ENCODE results near the gene DNM3. TPM values are rescaled to one million over a fixed set of nuclear protein-coding genes. Genes with fewer than 3 reads are reported as not detected.

The DNM3 gene
- total RNA-seq, 1 experiment from 2014 or later = 0.71 TPM

- H3K4me1 ChIP-seq (ENCODE audit: insufficient read depth, low read length, poor library complexity, severe bottlenecking) = no peaks in the 10 kb centered on the region
- DNase-seq (ENCODE audit: low spot score) = no peak
- BruUV-seq (replicated peaks) = no TSS peak
- intact Hi-C loops (cut with micrococcal nuclease; ENCODE audit: unreplicated experiment) = no loop called here
- POLR2A ChIA-PET (ENCODE audit: low non-redundant PET) = interaction anchor here (0.6 kb wide), 1 partner anchor 169 kb away, joined by 3 read pairs; no protein-coding TSS in a partner anchor
- H3K36me3 ChIP-seq (ENCODE audit: insufficient read depth, low read length, poor library complexity, severe bottlenecking) = no peaks in the 10 kb centered on the region
- no peak overlapping the region for H3K4me3 ChIP-seq (ENCODE audit: low read depth, low read length, poor library complexity, severe bottlenecking)
- H3K27ac ChIP-seq (ENCODE audit: low read depth, low read length, poor library complexity, severe bottlenecking) = no peak overlapping the region
- H3K9me3 ChIP-seq (ENCODE audit: low read depth, low read length, poor library complexity, severe bottlenecking) = no peaks in the 10 kb centered on the region
- no peaks in the 10 kb centered on the region for H3K27me3 ChIP-seq (replicated peaks; ENCODE audit: insufficient read depth, low read depth, low read length, poor library complexity)
- CTCF ChIA-PET = no interaction called here
- TF ChIP-seq EZH2 (IDR thresholded peaks at IDR 0.05; ENCODE audit: borderline replicate concordance, low read depth, low read length, poor library complexity, severe bottlenecking) = no peak
- TF ChIP-seq, protein P1, sequence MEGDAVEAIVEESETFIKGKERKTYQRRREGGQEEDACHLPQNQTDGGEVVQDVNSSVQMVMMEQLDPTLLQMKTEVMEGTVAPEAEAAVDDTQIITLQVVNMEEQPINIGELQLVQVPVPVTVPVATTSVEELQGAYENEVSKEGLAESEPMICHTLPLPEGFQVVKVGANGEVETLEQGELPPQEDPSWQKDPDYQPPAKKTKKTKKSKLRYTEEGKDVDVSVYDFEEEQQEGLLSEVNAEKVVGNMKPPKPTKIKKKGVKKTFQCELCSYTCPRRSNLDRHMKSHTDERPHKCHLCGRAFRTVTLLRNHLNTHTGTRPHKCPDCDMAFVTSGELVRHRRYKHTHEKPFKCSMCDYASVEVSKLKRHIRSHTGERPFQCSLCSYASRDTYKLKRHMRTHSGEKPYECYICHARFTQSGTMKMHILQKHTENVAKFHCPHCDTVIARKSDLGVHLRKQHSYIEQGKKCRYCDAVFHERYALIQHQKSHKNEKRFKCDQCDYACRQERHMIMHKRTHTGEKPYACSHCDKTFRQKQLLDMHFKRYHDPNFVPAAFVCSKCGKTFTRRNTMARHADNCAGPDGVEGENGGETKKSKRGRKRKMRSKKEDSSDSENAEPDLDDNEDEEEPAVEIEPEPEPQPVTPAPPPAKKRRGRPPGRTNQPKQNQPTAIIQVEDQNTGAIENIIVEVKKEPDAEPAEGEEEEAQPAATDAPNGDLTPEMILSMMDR (conservative IDR thresholded peaks at IDR 0.05; ENCODE audit: low read depth, low read length) = no peak
Measured at GRCh38 chr1:172410027-172410426, 568.7 kb downstream of the DNM3 start.

GRCh38 chr1:172411791-172412338 is 570.6 kb downstream of the DNM3 start:
- ChIA-PET POLR2A (ENCODE audit: low non-redundant PET) (no interaction called here), CTCF (no interaction called here)
- no peaks in the 10 kb centered on the region for H3K27me3 ChIP-seq (replicated peaks; ENCODE audit: insufficient read depth, low read depth, low read length, poor library complexity)
- H3K4me3 ChIP-seq (ENCODE audit: low read depth, low read length, poor library complexity, severe bottlenecking) = no peak overlapping the region
- DNase-seq (ENCODE audit: low spot score) = no peak
- H3K4me1 ChIP-seq (ENCODE audit: insufficient read depth, low read length, poor library complexity, severe bottlenecking) = no peaks in the 10 kb centered on the region
- H3K27ac ChIP-seq (ENCODE audit: low read depth, low read length, poor library complexity, severe bottlenecking) = no peak overlapping the region
- H3K9me3 ChIP-seq (ENCODE audit: low read depth, low read length, poor library complexity, severe bottlenecking) = no peaks in the 10 kb centered on the region
- BruUV-seq (replicated peaks) = no TSS peak
- no peaks in the 10 kb centered on the region for H3K36me3 ChIP-seq (ENCODE audit: insufficient read depth, low read length, poor library complexity, severe bottlenecking)
- TF ChIP-seq, protein P1 (conservative IDR thresholded peaks at IDR 0.05; ENCODE audit: low read depth, low read length) = no peak
- TF ChIP-seq EZH2 (IDR thresholded peaks at IDR 0.05; ENCODE audit: borderline replicate concordance, low read depth, low read length, poor library complexity, severe bottlenecking) = no peak
- intact Hi-C loops (cut with micrococcal nuclease; ENCODE audit: unreplicated experiment) = no loop called here

DNA sequence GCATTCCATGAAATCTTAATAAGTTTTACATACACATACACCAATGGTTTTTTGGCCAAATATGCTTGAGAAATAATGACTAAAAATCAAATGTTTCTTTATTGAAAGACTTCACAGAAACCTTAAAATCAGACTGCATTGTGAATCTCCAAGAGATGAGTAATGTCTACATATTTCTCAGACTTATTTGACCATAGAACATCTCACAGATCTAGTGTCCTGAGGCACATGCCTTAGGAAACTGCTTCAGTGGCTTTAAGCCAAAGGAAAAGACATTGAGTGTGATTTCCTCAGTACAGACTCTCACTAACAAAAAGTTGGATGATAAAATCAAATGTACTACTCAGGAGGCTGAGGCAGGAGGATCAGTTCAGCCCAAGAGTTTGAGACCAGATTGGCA is 573.0 kb downstream of the DNM3 start:
- ChIA-PET POLR2A (ENCODE audit: low non-redundant PET) (no interaction called here), CTCF (no interaction called here)
- H3K27ac ChIP-seq (ENCODE audit: low read depth, low read length, poor library complexity, severe bottlenecking) = no peak overlapping the region
- H3K36me3 ChIP-seq (ENCODE audit: insufficient read depth, low read length, poor library complexity, severe bottlenecking) = no peaks in the 10 kb centered on the region
- no peak for DNase-seq (ENCODE audit: low spot score)
- H3K4me1 ChIP-seq (ENCODE audit: insufficient read depth, low read length, poor library complexity, severe bottlenecking) = no peaks in the 10 kb centered on the region
- intact Hi-C loops (cut with micrococcal nuclease; ENCODE audit: unreplicated experiment) = no loop called here
- no peak overlapping the region for H3K4me3 ChIP-seq (ENCODE audit: low read depth, low read length, poor library complexity, severe bottlenecking)
- H3K9me3 ChIP-seq (ENCODE audit: low read depth, low read length, poor library complexity, severe bottlenecking) = no peaks in the 10 kb centered on the region
- TF ChIP-seq, protein P1 (conservative IDR thresholded peaks at IDR 0.05; ENCODE audit: low read depth, low read length) = no peak
- no peak for TF ChIP-seq EZH2 (IDR thresholded peaks at IDR 0.05; ENCODE audit: borderline replicate concordance, low read depth, low read length, poor library complexity, severe bottlenecking)
- no TSS peak for BruUV-seq (replicated peaks)
- H3K27me3 ChIP-seq (replicated peaks; ENCODE audit: insufficient read depth, low read depth, low read length, poor library complexity) = no peaks in the 10 kb centered on the region

Data from A673 (cell line).